Kasumi-1 (cell line): ENCODE results near the gene MTFR2.

Experiments
- DNase-seq, 2 experiments: peaks; one replicate each; lab custom pipeline; 2025; lab: John Stamatoyannopoulos, UW

The MTFR2 gene

DNA sequence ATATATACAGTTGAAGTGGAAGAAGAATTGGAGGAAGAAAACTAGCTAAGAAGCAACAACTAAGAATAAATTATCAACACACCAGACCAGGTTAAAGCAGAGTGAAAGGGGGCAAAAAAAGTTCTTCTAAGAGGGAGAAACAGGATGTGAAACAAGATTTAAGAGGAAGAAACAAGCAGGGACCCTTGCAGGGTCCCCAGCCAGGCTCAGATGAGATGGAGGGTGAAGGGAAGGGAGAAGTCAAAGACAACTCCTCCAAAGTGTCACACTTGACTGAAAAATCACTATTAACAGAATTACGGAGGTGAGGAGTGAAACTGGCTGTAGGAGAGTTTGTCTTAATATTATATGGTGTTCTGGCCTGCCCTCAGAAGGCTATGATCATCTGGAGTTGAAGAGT, 65.4 kb downstream of the MTFR2 start:
- no peak for DNase-seq

DNA sequence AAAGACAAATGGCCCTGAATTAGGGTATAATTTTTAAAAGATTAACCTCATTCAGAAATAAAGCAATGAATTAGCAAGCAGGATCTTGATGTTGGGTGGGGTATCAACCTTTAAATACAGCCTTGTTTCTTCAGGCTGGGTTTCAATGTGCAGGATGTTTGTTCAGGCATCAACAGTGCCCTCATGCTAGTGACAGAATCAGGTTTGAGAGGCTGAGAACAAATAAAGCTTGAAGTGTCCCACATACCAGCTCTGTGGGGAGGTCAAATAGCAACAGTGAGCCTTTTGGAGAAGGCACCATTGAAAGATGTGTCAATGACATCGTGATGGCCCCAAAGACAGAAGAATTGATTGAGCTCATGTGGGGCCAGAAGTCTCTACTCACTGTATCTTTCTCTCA, 68.2 kb downstream of the MTFR2 start:
- no peak for DNase-seq

DNA sequence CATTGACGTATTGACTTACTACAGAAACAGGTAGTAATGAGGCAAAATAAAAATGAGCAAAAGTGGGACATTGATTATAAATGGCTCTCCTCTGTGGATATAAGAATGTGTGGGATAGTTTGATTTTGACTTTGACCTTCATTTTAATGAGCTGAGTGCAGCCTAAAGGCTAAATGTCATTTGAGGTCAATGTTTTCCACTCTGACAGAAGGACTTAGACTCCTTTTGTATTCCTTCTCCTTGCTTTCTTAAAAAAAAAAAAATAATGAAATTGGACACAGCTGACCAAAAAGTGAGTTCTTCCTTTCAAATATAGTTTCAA, 68.6 kb downstream of the MTFR2 start:
- no peak for DNase-seq
